Measurements from ENCODE around the gene ALG8.

DNA sequence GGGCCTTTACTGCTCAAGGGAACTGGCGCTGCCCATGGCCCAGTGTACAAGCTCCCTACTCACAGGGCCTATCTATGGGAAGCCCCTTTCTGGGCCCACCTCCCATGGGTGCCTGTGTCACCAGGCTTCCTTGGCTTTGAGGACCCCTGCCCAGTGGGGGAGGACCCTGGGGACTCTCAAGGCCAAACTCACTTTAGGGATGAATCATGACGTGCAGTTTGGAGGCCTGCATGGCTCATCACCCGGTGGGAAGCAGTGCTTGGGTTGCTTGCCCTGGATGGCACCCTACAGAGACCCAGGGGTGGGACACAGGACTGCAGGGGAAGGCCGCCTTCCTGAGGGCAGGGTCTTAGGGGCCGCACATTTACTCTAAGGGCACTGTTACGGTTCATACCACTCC lies 32.5 kb upstream of the ALG8 start:
- TF ChIP-seq POLR2AphosphoS5 (IDR thresholded peaks at IDR 0.05; ENCODE audit: borderline replicate concordance, low read depth, low read length), result no peak
- no peak for TF ChIP-seq EZH2 (IDR thresholded peaks at IDR 0.05)

Data from SK-N-MC (cell line).